GM12873 (cell line): ENCODE results near the gene MBNL1.

ENCODE experiments used
- TF ChIP-seq, protein P1 (sequence below): IDR thresholded peaks from 2 replicates; pipeline ENCODE4 v1.5.1; 2012; ENCODE audit warnings: low read depth, mild to moderate bottlenecking, moderate library complexity, low read length, control low read depth; ENCODE audit not compliant: insufficient read depth; ENCODE audit errors: missing control alignments

MBNL1 gene

GRCh38 chr3:152353578-152353977, 84.8 kb downstream of the MBNL1 start:
- TF ChIP-seq, protein P1, sequence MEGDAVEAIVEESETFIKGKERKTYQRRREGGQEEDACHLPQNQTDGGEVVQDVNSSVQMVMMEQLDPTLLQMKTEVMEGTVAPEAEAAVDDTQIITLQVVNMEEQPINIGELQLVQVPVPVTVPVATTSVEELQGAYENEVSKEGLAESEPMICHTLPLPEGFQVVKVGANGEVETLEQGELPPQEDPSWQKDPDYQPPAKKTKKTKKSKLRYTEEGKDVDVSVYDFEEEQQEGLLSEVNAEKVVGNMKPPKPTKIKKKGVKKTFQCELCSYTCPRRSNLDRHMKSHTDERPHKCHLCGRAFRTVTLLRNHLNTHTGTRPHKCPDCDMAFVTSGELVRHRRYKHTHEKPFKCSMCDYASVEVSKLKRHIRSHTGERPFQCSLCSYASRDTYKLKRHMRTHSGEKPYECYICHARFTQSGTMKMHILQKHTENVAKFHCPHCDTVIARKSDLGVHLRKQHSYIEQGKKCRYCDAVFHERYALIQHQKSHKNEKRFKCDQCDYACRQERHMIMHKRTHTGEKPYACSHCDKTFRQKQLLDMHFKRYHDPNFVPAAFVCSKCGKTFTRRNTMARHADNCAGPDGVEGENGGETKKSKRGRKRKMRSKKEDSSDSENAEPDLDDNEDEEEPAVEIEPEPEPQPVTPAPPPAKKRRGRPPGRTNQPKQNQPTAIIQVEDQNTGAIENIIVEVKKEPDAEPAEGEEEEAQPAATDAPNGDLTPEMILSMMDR = no peak

DNA sequence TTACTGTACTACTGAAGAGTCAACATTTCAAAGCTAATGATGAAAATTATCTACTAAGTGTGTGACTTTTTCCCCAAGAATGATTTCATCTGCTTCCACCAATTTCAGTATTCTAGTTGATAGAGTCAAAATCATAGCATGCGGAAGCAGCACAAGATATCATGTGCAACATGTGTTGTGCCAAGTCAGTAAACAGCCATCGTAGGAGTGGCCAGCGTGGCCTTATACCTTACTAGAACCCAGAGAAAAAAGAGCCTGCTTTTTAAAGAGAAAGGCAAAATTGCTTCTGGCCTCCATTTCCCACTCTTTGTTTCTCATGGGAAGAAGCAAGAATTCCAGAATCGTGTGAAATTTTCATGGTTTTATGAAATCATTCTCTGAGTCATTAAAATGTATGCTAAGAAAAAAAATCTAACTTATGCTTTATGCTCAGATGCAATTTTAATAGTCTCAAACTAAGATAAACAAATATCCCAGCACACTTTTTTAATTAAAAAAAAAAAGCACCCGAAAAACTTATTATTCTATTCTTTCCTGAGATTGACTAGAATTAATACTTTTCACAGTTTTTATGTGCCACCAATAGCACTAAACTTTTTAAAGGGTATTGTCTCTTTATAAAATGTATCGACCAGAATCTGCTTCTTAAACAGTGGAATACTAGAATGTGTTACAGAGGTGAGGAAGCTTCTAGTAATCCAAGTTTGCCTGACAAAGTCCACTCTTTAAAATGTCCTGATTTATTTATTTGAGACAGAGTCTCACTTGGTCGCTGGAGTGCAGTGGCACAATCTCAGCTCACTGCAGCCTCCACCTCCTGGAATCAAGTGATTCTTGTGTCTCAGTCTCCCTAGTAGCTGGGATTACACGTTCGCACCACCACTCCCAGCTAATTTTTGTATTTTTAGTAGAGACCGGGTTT, 87.3 kb downstream of the MBNL1 start:
- TF ChIP-seq, protein P1 = no peak

DNA sequence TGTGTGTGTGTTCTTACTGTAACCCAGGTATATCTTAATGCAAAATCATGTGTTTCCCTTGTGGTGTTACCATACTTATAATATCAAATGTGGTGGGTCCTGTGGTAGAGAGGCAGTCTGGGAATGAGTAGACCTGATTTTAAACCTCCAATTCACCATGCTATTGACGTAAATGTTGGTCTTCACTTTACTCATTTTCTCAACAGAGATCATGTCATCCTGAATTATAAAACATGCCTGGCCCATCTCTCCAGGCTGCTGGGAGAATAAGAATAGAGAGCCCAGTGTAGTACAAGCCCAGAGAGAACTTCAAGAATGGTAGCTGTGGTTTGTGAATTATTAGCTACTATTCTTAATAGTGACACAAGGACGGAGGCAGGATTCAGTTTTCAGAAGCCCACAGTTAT, 88.1 kb downstream of the MBNL1 start:
- TF ChIP-seq, protein P1 = no peak

DNA sequence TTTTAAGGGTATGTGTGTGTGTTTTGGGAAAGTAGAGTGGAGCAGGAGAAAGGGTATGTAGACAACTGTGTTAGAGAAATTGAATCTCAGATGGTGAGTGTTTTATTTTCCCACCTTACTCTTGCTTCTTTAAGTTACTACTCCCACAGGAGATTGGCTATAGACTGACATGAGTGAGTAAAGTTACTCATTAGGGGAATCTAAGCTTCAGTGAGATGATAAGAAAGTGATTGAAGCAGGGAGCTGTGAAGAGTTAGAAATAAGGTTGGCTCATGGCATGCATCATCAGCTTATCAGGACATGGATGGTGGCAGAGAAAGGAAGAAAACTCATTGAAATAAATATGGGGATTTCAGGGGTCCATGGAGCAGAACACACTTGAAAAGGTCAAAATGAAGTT, 88.9 kb downstream of the MBNL1 start:
- TF ChIP-seq, protein P1 = no peak

GRCh38 chr3:152359385-152360248, 90.9 kb downstream of the MBNL1 start:
- TF ChIP-seq, protein P1 = no peak

GRCh38 chr3:152360302-152360701, 91.6 kb downstream of the MBNL1 start:
- TF ChIP-seq, protein P1 = no peak

DNA sequence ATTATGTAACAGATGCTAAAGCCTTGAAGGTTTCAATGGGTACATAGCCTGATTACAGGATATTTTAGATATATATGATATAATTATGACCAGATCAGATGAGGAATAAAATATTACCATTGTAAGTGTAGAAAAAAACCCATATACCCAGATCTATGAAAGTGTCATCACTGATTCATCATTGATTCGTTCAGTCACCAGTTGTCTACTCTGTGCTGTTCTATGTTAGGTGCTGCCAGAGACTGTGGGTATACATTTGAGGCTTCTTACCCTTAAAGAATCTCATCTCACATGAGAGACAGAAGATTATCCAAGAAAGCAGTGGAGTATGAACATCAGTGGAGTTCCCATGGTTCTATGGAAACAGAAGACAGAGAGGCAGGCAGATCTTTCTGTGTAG, 92.2 kb downstream of the MBNL1 start:
- TF ChIP-seq, protein P1 = no peak
